Stomach (tissue), 4 donors: ENCODE results near the gene WDR7.

Experiments
- POLR2A ChIP-seq, 4 donors: fragments of 450-650 bp; IDR thresholded peaks; one replicate each; pipeline ENCODE4 v1.6.1; 2016; ENCODE audit warnings: antibody characterized with exemption in 4 of 4, control low read depth in 2 of 4, mild to moderate bottlenecking in 1 of 4, moderate library complexity in 1 of 4
- POLR2AphosphoS5 ChIP-seq, 3 donors: sonication (generic); formaldehyde crosslinking; IDR thresholded peaks; one replicate each; pipeline ENCODE4 v1.6.1; 2016; ENCODE audit warnings: antibody characterized with exemption in 3 of 3
- TF ChIP-seq, protein P1 (sequence below), 7 experiments: fragments of 450-650 bp in 4 of 7; fragments of 200-600 bp in 3 of 7; sonication (generic) in 3 of 7; IDR thresholded peaks; one replicate each; pipeline ENCODE4 v1.5.1; 2016 to 2019; ENCODE audit warnings: antibody characterized with exemption in 7 of 7, control low read depth in 2 of 7, mild to moderate bottlenecking in 1 of 7

DNA sequence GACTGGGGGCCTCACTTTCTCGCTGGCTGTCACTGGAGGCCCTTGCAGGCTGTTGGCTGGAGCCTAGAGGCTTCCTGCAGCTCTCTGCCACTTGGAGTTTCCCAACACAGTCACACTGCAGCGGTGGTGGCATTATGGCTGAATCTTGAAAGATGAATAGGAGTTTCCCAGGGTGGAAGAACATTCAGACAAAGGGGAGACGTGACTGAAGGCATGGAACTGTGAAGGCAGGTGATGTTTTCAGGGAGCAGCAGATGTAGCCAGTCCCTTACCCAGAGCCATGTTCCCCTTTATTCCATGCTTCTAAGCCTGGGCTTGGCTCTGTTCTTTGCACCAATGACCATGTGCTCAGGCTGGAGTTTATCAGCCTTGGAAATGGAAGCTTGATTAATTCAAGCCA, 389.0 kb downstream of the WDR7 start:
- TF ChIP-seq, protein P1, sequence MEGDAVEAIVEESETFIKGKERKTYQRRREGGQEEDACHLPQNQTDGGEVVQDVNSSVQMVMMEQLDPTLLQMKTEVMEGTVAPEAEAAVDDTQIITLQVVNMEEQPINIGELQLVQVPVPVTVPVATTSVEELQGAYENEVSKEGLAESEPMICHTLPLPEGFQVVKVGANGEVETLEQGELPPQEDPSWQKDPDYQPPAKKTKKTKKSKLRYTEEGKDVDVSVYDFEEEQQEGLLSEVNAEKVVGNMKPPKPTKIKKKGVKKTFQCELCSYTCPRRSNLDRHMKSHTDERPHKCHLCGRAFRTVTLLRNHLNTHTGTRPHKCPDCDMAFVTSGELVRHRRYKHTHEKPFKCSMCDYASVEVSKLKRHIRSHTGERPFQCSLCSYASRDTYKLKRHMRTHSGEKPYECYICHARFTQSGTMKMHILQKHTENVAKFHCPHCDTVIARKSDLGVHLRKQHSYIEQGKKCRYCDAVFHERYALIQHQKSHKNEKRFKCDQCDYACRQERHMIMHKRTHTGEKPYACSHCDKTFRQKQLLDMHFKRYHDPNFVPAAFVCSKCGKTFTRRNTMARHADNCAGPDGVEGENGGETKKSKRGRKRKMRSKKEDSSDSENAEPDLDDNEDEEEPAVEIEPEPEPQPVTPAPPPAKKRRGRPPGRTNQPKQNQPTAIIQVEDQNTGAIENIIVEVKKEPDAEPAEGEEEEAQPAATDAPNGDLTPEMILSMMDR (IDR thresholded peaks at IDR 0.05): no peak
- TF ChIP-seq POLR2A (IDR thresholded peaks at IDR 0.05): no peak
- no peak for TF ChIP-seq POLR2AphosphoS5 (IDR thresholded peaks at IDR 0.05)
